ENCODE results near the gene BUD31. TPM values are rescaled to one million over a fixed set of nuclear protein-coding genes. Genes with fewer than 3 reads are reported as not detected.

Gene BUD31
- total RNA-seq, 4 donors from 2014 or later = 23.3 to 46.8 (median 28.0) TPM

- Histone ChIP-seq H3K9me3 (no peaks in the 10 kb centered on the region), H3K4me3 (peak overlapping the region; percentile 62 to 89 (median 70)), H3K27me3 (no peaks in the 10 kb centered on the region), H3K27ac (peak overlapping the region; percentile 44 to 67 (median 62)), H3K4me1 (peaks cover 6 to 18% of the 10 kb centered on the region in 2 donors), H3K36me3 (peaks cover 0 to 33% of the 10 kb centered on the region in 2 donors)
- TF ChIP-seq POLR2A (IDR thresholded peaks at IDR 0.05) = peak; percentile 28 to 47
- TF ChIP-seq CTCF (IDR thresholded peaks at IDR 0.05 in 4 of 5, conservative IDR thresholded peaks at IDR 0.05 in 1 of 5) = peak in 1 of 5 experiments; percentile 15
- DNase-seq (peak; percentile 54 to 78), ATAC-seq (peak; percentile 88)
- in situ Hi-C loops (cut with MboI; ENCODE audit: low sequenced_read_pairs in 4 of 4) (no loop called here), intact Hi-C loops (cut with DNase I; ENCODE audit: low total_unique reads) (loop anchor here (1.0 kb wide), 1 partner anchor 15 kb away; the partner anchor contains the start of genes BUD31 and PDAP1)
Measured at GRCh38 chr7:99392659-99393354, 16.0 kb upstream of the BUD31 start.

GRCh38 chr7:99393355-99394187 is 15.2 kb upstream of the BUD31 start:
- H3K27me3 ChIP-seq = no peaks in the 10 kb centered on the region
- intact Hi-C loops (cut with DNase I; ENCODE audit: low total_unique reads) = loop anchor here (1.0 kb wide), 1 partner anchor 15 kb away; the partner anchor contains the start of genes BUD31 and PDAP1

GRCh38 chr7:99394188-99394502 is 14.6 kb upstream of the BUD31 start:
- Histone ChIP-seq H3K36me3 (peaks cover 0 to 36% of the 10 kb centered on the region in 2 donors), H3K27ac (no peak overlapping the region), H3K9me3 (no peaks in the 10 kb centered on the region), H3K4me3 (no peak overlapping the region), H3K4me1 (peaks cover 6 to 18% of the 10 kb centered on the region in 2 donors), H3K27me3 (no peaks in the 10 kb centered on the region)
- ATAC-seq (no peak), DNase-seq (no peak)
- TF ChIP-seq POLR2A (IDR thresholded peaks at IDR 0.05) (no peak), CTCF (IDR thresholded peaks at IDR 0.05 in 4 of 5, conservative IDR thresholded peaks at IDR 0.05 in 1 of 5) (no peak)
- in situ Hi-C loops (cut with MboI; ENCODE audit: low sequenced_read_pairs in 4 of 4) = no loop called here
- intact Hi-C loops (cut with DNase I; ENCODE audit: low total_unique reads) = no loop called here

More at GRCh38 chr7:99393355-99394187, 15.2 kb upstream of the BUD31 start:
- in situ Hi-C loops (cut with MboI; ENCODE audit: low sequenced_read_pairs in 4 of 4) = no loop called here
- DNase-seq (no peak), ATAC-seq (peak; percentile 17 to 26)
- H3K9me3 ChIP-seq = no peaks in the 10 kb centered on the region
- peaks cover 6 to 18% of the 10 kb centered on the region in 2 donors for H3K4me1 ChIP-seq
- TF ChIP-seq POLR2A (IDR thresholded peaks at IDR 0.05) = no peak
- TF ChIP-seq CTCF (IDR thresholded peaks at IDR 0.05 in 4 of 5, conservative IDR thresholded peaks at IDR 0.05 in 1 of 5) = no peak
- H3K4me3 ChIP-seq = peak overlapping the region; percentile 62 to 89 (median 70)
- H3K27ac ChIP-seq = peak overlapping the region; percentile 44 to 67 (median 62)
- H3K36me3 ChIP-seq = peaks cover 0 to 36% of the 10 kb centered on the region in 2 donors

GRCh38 chr7:99395616-99396327 is 13.0 kb upstream of the BUD31 start:
- Histone ChIP-seq H3K4me1 (peaks cover 6 to 24% of the 10 kb centered on the region in 2 donors), H3K27ac (no peak overlapping the region), H3K27me3 (no peaks in the 10 kb centered on the region), H3K4me3 (no peak overlapping the region), H3K9me3 (no peaks in the 10 kb centered on the region), H3K36me3 (peaks cover 0 to 52% of the 10 kb centered on the region in 2 donors)
- intact Hi-C loops (cut with DNase I; ENCODE audit: low total_unique reads) (no loop called here), in situ Hi-C loops (cut with MboI; ENCODE audit: low sequenced_read_pairs in 4 of 4) (no loop called here)
- ATAC-seq (no peak), DNase-seq (no peak)
- no peak for TF ChIP-seq CTCF (IDR thresholded peaks at IDR 0.05 in 4 of 5, conservative IDR thresholded peaks at IDR 0.05 in 1 of 5)
- no peak for TF ChIP-seq POLR2A (IDR thresholded peaks at IDR 0.05)
